Neutrophil (primary cell): ENCODE data around the gene DUOX1.

Experiments
- H3K27ac ChIP-seq: fragments of 200-600 bp; sonication (generic); 2 replicates; pipeline ENCODE4 v1.5.1; 2016; ENCODE audit warnings: mild to moderate bottlenecking, moderate library complexity
- H3K27me3 ChIP-seq: fragments of 200-600 bp; sonication (generic); 2 replicates; pipeline ENCODE4 v1.6.0; 2016; ENCODE audit warnings: mild to moderate bottlenecking
- H3K36me3 ChIP-seq: fragments of 200-600 bp; sonication (generic); 2 replicates; pipeline ENCODE4 v1.5.1; 2017
- H3K4me1 ChIP-seq, 2 experiments: fragments of 200-600 bp in 1 of 2; sonication (generic) in 1 of 2; 1 replicate in 1 of 2; 2 replicates in 1 of 2; pipeline versions ENCODE4 v1.5.1 to v1.6.1; 2013 to 2016; ENCODE audit warnings: low read depth in 1 of 2, low read length in 1 of 2, mild to moderate bottlenecking in 1 of 2, moderate library complexity in 1 of 2; ENCODE audit not compliant: control insufficient read depth in 1 of 2, insufficient read depth in 1 of 2
- H3K4me3 ChIP-seq, 2 experiments: fragments of 200-600 bp in 1 of 2; sonication (generic) in 1 of 2; 1 replicate in 1 of 2; 2 replicates in 1 of 2; pipeline ENCODE4 v1.5.1; 2013 to 2016; ENCODE audit warnings: low read depth in 1 of 2, low read length in 1 of 2, mild to moderate bottlenecking in 1 of 2, moderate library complexity in 1 of 2
- H3K9me3 ChIP-seq: fragments of 200-600 bp; sonication (generic); 2 replicates; pipeline ENCODE4 v1.5.1; 2016
- CTCF ChIP-seq: fragments of 200-600 bp; sonication (generic); IDR thresholded peaks from 2 replicates; pipeline ENCODE4 v1.5.1; 2016; ENCODE audit warnings: antibody characterized with exemption

The DUOX1 gene

GRCh38 chr15:45149060-45149459, 19.3 kb downstream of the DUOX1 start:
- Histone ChIP-seq H3K36me3 (peaks cover 10% of the 10 kb centered on the region), H3K4me3 (no peak overlapping the region), H3K27ac (no peak overlapping the region), H3K4me1 (no peaks in the 10 kb centered on the region), H3K9me3 (no peaks in the 10 kb centered on the region), H3K27me3 (no peaks in the 10 kb centered on the region)
- no peak for TF ChIP-seq CTCF

- Histone ChIP-seq H3K27ac (no peak overlapping the region), H3K27me3 (no peaks in the 10 kb centered on the region), H3K36me3 (peaks cover 10% of the 10 kb centered on the region), H3K4me3 (no peak overlapping the region), H3K4me1 (no peaks in the 10 kb centered on the region), H3K9me3 (no peaks in the 10 kb centered on the region)
- TF ChIP-seq CTCF = no peak
These were observed 20.7 kb downstream of the DUOX1 start for GRCh38 chr15:45150481-45150880.

GRCh38 chr15:45150997-45151396, 21.2 kb downstream of the DUOX1 start:
- H3K4me1 ChIP-seq = no peaks in the 10 kb centered on the region
- no peak for TF ChIP-seq CTCF
- no peak overlapping the region for H3K27ac ChIP-seq
- no peaks in the 10 kb centered on the region for H3K27me3 ChIP-seq
- H3K4me3 ChIP-seq = no peak overlapping the region
- H3K9me3 ChIP-seq = no peaks in the 10 kb centered on the region
- H3K36me3 ChIP-seq = peaks cover 10% of the 10 kb centered on the region

- no peak overlapping the region for H3K4me3 ChIP-seq
- H3K36me3 ChIP-seq = peaks cover 10% of the 10 kb centered on the region
- H3K27ac ChIP-seq = no peak overlapping the region
- no peak for TF ChIP-seq CTCF
- no peaks in the 10 kb centered on the region for H3K4me1 ChIP-seq
- no peaks in the 10 kb centered on the region for H3K27me3 ChIP-seq
- no peaks in the 10 kb centered on the region for H3K9me3 ChIP-seq
These were observed 22.4 kb downstream of the DUOX1 start for GRCh38 chr15:45151998-45152828.

- Histone ChIP-seq H3K4me1 (no peaks in the 10 kb centered on the region), H3K9me3 (no peaks in the 10 kb centered on the region), H3K27me3 (no peaks in the 10 kb centered on the region), H3K27ac (no peak overlapping the region), H3K36me3 (peaks cover 10% of the 10 kb centered on the region), H3K4me3 (no peak overlapping the region)
- TF ChIP-seq CTCF = no peak
These were observed 25.9 kb downstream of the DUOX1 start for GRCh38 chr15:45155739-45156138.
